DND-41 (cell line): ENCODE measurements around the gene GPC6.

Source experiments
- EZH2 ChIP-seq: IDR thresholded peaks from 3 replicates; pipeline ENCODE4 v1.6.1; 2012; ENCODE audit warnings: borderline replicate concordance, low read depth, mild to moderate bottlenecking, moderate library complexity, low read length, inconsistent platforms; ENCODE audit not compliant: severe bottlenecking
- TF ChIP-seq, protein P1 (sequence below): IDR thresholded peaks from 2 replicates; pipeline ENCODE4 v1.5.1; 2012; ENCODE audit warnings: borderline replicate concordance, low read length, moderate library complexity, mild to moderate bottlenecking; ENCODE audit not compliant: poor library complexity, severe bottlenecking; ENCODE audit errors: extremely low read depth

DNA sequence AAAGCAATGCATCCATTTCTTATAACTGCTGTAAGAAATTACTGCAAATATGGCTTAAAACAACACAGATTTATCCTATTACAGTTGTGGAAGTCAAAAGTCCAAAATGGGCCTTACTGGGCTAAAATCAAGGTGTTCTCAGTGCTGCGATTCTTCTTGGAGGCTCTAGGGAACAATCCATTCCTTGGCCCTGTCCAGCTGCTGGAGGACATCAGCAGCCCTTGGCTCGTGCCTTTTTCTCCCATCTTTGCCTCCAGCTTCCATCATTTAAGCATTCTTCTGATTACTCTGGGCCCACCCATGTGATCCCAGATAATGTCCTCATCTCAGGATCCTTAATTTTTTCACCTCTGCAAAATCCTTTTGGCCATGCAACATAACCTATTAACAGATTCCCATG, 645.8 kb downstream of the GPC6 start:
- TF ChIP-seq, protein P1, sequence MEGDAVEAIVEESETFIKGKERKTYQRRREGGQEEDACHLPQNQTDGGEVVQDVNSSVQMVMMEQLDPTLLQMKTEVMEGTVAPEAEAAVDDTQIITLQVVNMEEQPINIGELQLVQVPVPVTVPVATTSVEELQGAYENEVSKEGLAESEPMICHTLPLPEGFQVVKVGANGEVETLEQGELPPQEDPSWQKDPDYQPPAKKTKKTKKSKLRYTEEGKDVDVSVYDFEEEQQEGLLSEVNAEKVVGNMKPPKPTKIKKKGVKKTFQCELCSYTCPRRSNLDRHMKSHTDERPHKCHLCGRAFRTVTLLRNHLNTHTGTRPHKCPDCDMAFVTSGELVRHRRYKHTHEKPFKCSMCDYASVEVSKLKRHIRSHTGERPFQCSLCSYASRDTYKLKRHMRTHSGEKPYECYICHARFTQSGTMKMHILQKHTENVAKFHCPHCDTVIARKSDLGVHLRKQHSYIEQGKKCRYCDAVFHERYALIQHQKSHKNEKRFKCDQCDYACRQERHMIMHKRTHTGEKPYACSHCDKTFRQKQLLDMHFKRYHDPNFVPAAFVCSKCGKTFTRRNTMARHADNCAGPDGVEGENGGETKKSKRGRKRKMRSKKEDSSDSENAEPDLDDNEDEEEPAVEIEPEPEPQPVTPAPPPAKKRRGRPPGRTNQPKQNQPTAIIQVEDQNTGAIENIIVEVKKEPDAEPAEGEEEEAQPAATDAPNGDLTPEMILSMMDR = no peak
- no peak for TF ChIP-seq EZH2
